Psoas muscle (tissue), 8 donors: ENCODE data around the gene GAPDH. TPM values are rescaled to one million over a fixed set of nuclear protein-coding genes. Genes with fewer than 3 reads are reported as not detected.

Experiments used
- ATAC-seq, 4 donors: fragments of 200-7000 bp; cut with Tn5 transposase; one replicate each; pipeline ENCODE4 v1.9.1; 2020; ENCODE audit warnings: moderate library complexity in 3 of 4, mild to moderate bottlenecking in 2 of 4
- DNase-seq, 2 donors: peaks; one replicate each; pipeline ENCODE4 v3.0.0-alpha.2; 2020
- H3K27ac ChIP-seq: fragments of 200-600 bp; one replicate; pipeline ENCODE4 v1.8.0; 2022
- H3K27me3 ChIP-seq, 3 donors: fragments of 200-600 bp in 1 of 3; one replicate each; pipeline versions ENCODE4 v1.6.1 to v1.8.0; 2013 to 2022; ENCODE audit warnings: low read length in 2 of 3, mild to moderate bottlenecking in 2 of 3, moderate library complexity in 1 of 3; ENCODE audit not compliant: insufficient read depth in 3 of 3
- H3K36me3 ChIP-seq, 2 donors: fragments of 200-600 bp in 1 of 2; one replicate each; pipeline versions ENCODE4 v1.6.1 to v1.8.0; 2013 to 2022; ENCODE audit warnings: low read depth in 1 of 2, mild to moderate bottlenecking in 1 of 2, moderate library complexity in 1 of 2; ENCODE audit not compliant: insufficient read depth in 1 of 2
- H3K4me1 ChIP-seq: fragments of 200-600 bp; one replicate; pipeline ENCODE4 v1.8.0; 2022
- H3K4me3 ChIP-seq: fragments of 200-600 bp; one replicate; pipeline ENCODE4 v1.8.0; 2022; ENCODE audit warnings: mild to moderate bottlenecking
- H3K9me3 ChIP-seq: fragments of 200-600 bp; one replicate; pipeline ENCODE4 v1.8.0; 2022
- WGBS, 3 donors: extraction: QIAGEN DNeasy Blood & Tissue Kit; methylation state at CpG; one replicate each; pipeline versions ENCODE4 v1.1.6 to v1.1.7; 2013; 5-methylcytosine and 5-hydroxymethylcytosine counted together
- intact Hi-C, 2 donors: fragments of 100-400 bp; cut with DNase I; formaldehyde crosslinking; loops; one replicate each; pipeline versions ENCODE4 v1.11.0 to v1.14.2; 2022
- polyA plus RNA-seq, 3 donors: library from polyadenylated mRNA; stranded (reverse); fragments of 200-250 nt; gene quantifications; one replicate each; pipeline ENCODE4 v1.2.3, GENCODE V29; 2013
- total RNA-seq, 4 donors: library from RNA; stranded (reverse); fragmentation: NEBNext Ultra II Directional in 2 of 4; extraction: Animal tissue kit (Norgen Biotek cat#: 25700) in 2 of 4; gene quantifications; one replicate each; pipeline versions ENCODE4 v1.2.1 to v1.2.4, GENCODE V29; 2021 to 2023
- TF ChIP-seq, protein P1 (sequence below): fragments of 200-600 bp; IDR thresholded peaks from one replicate; pipeline ENCODE4 v1.8.0; 2022; ENCODE audit warnings: antibody characterized with exemption
- donor health status: healthy with polysubstance abuse.
- donor health status: DM: no; HTN: no; CAD: no; lungs with moderate emphysema.
- donor health status: Bipolar disorder and iron deficiency.
- donor health status: healthy.
- donor health status: DM: yes; HTN: yes; CAD: no.
- donor health status: DM: no; HTN: no; CAD: no.
- donor health status: DM: no; HTN: no; CAD: no.
- donor health status: DM: yes; HTN: yes; CAD: no.

The GAPDH gene
- total and polyA plus RNA-seq, 7 donors: 7,136 to 18,891 (median 10,253) TPM

DNA sequence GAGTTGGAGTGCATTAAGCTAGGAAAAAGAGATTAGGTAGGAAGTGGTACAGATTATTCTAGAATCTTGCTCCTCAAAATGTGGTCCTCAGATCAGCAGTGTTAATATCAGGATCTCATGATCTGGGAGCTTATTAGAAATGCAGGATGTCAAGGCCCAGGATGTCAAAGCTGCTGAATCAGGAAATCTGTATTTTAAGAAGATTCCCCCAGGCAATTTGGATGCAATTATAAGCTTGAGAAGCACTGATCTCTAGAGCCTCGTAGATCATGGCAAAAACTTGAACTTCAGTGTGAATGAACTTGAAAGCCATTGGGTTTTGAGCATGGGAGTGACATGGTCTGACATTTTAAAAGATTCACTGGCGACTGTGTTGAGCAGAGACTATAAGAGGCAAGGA, 33.9 kb upstream of the GAPDH start:
- no peak overlapping the region for H3K4me3 ChIP-seq
- no peak for DNase-seq
- H3K27ac ChIP-seq: no peak overlapping the region
- TF ChIP-seq, protein P1, sequence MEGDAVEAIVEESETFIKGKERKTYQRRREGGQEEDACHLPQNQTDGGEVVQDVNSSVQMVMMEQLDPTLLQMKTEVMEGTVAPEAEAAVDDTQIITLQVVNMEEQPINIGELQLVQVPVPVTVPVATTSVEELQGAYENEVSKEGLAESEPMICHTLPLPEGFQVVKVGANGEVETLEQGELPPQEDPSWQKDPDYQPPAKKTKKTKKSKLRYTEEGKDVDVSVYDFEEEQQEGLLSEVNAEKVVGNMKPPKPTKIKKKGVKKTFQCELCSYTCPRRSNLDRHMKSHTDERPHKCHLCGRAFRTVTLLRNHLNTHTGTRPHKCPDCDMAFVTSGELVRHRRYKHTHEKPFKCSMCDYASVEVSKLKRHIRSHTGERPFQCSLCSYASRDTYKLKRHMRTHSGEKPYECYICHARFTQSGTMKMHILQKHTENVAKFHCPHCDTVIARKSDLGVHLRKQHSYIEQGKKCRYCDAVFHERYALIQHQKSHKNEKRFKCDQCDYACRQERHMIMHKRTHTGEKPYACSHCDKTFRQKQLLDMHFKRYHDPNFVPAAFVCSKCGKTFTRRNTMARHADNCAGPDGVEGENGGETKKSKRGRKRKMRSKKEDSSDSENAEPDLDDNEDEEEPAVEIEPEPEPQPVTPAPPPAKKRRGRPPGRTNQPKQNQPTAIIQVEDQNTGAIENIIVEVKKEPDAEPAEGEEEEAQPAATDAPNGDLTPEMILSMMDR: no peak
- peaks cover 0 to 70% of the 10 kb centered on the region in 2 donors for H3K36me3 ChIP-seq
- intact Hi-C loops: no loop called here
- H3K27me3 ChIP-seq: no peaks in the 10 kb centered on the region
- peaks cover 3% of the 10 kb centered on the region for H3K4me1 ChIP-seq
- ATAC-seq: no peak
- 89 to 94% (median 91%) methylated on average over 2 of the region's 2 CpGs for WGBS, 3 donors
- H3K9me3 ChIP-seq: no peaks in the 10 kb centered on the region

DNA sequence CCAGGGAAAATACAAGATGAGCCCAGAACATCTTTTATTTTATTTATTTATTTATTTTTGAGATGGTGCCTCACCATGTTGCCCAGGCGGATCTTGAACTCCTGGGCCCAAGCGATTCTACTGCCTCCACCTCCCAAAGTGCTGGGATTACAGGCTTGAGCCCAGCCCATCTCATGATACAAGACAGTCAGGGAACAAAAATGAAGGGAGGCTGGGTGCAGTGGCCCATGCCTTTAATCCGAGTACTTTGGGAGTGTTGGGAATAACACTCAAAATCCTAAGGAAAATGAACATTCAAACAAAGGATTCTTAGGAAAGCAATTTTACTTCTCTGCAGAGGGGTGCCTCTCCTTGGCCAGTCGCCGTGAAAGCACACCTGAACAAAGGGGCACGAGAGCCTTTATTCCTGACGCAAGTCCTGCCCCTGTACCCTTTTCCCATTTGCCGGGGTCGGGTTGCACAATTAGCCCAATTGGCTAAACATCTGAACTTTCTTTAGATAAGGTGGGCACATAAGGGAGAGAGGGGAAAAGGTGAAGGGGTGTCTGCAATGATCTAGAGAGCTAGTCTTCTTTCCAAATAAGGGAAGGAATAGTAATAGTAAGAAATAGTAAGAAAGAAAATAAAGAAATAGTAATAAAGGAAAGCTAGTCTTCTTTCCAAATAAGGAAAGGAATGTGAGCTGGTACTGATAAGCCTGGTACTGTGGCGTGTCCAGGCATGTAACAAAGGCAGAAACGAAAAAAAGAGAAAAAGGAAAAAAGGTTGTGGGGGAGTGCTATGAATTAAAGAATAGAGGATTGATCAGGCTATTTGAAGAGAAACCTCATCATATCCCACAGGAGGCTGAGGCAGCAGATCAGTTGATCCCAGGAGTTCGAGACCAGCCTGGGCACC, 27.0 kb upstream of the GAPDH start:
- TF ChIP-seq, protein P1: no peak
- 92 to 94% (median 92%) methylated on average over 12 of the region's 12 CpGs for WGBS, 3 donors
- intact Hi-C loops: no loop called here

DNA sequence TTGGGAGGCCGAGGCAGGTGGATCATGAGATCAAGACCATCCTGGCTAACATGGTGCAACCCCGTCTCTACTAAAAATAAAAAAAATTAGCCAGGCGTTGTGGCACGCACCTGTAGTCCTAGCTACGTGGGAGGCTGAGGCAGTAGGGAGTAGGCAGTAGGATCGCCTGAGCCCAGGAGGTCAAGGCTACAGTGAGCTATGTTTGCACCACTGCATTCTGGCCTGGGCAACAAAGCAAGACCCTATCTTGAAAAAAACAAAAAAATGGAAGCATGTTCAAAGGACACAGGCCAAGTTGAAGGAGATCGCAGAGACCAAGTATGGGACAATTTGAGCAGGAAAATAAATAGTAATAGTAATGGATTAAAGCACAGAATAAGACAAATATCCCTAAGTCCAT, 26.2 kb upstream of the GAPDH start:
- WGBS, 3 donors: 83 to 88% (median 87%) methylated on average over 7 of the region's 7 CpGs
- Histone ChIP-seq H3K27ac (no peak overlapping the region), H3K4me1 (no peaks in the 10 kb centered on the region), H3K9me3 (no peaks in the 10 kb centered on the region), H3K36me3 (peaks cover 0 to 57% of the 10 kb centered on the region in 2 donors), H3K4me3 (no peak overlapping the region), H3K27me3 (no peaks in the 10 kb centered on the region)
- DNase-seq (no peak), ATAC-seq (no peak)
- intact Hi-C loops: no loop called here
- TF ChIP-seq, protein P1: no peak

More for the DNA sequence above, 27.0 kb upstream of the GAPDH start:
- H3K9me3 ChIP-seq: no peaks in the 10 kb centered on the region
- H3K27ac ChIP-seq: no peak overlapping the region
- H3K4me3 ChIP-seq: no peak overlapping the region
- peaks cover 0 to 53% of the 10 kb centered on the region in 2 donors for H3K36me3 ChIP-seq
- no peaks in the 10 kb centered on the region for H3K27me3 ChIP-seq
- DNase-seq (no peak), ATAC-seq (no peak)
- H3K4me1 ChIP-seq: no peaks in the 10 kb centered on the region

DNA sequence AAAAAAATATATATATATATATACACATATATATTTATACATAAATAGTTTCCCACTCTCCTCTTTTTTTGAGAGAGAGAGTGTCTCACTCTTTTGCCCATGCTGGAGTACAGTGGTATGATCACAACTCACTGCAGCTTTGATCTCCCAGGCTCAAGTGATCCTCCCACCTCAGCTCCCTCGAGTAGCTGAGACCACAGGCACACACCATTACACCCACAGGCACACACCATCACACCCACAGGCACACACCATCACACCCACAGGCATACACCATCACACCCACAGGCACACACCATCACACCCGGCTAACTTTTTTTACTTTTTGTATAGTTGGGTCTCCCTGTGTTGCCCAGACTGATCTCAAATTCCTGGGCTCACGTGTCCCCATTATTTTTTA, 14.1 kb upstream of the GAPDH start:
- TF ChIP-seq, protein P1: no peak
- intact Hi-C loops: no loop called here
- DNase-seq (no peak), ATAC-seq (no peak)
- H3K4me3 ChIP-seq: no peak overlapping the region
- 84 to 89% (median 84%) methylated on average over 3 of the region's 3 CpGs for WGBS, 3 donors
- H3K4me1 ChIP-seq: no peaks in the 10 kb centered on the region
- H3K36me3 ChIP-seq: peaks cover 14 to 100% of the 10 kb centered on the region in 2 donors
- H3K27me3 ChIP-seq: no peaks in the 10 kb centered on the region
- H3K27ac ChIP-seq: no peak overlapping the region
- H3K9me3 ChIP-seq: no peaks in the 10 kb centered on the region
